T-helper 2 cell treated with Interferon-gamma antibody and Interleukin-4, amounts not matched to agents 100 ng/mL and 5 ng/mL, for 36 hours (primary cell): ENCODE data around the gene ZNF428. TPM values are rescaled to one million over a fixed set of nuclear protein-coding genes. Genes with fewer than 3 reads are reported as not detected.
"Not testable (repeated sequence)": the region's sequence is repeated elsewhere in the genome, so short reads cannot be mapped to it uniquely, and the experiment has no call there.

Source experiments
- intact Hi-C: fragments of 100-400 bp; cut with micrococcal nuclease; formaldehyde crosslinking; loops from one replicate; pipeline ENCODE4 v1.15.1; 2023
- total RNA-seq: library from RNA; stranded (reverse); gene quantifications from 2 replicates; pipeline ENCODE4 v1.2.3, GENCODE V29; 2022

ZNF428 gene
- 29.0 TPM in 2 replicates for total RNA-seq

GRCh38 chr19:43619262-43620060, at the start of gene ZNF428:
Gene ZNF428 (minus strand): TSS chr19:43619629. CDS start chr19:43614304, 5,325 bp downstream.
- intact Hi-C loops, result loop anchor here (1.0 to 2.0 kb wide), 4 partner anchors 19 to 49 kb away; partner anchors contain the start of genes CADM4, IRGQ, PINLYP and XRCC1

GRCh38 chr19:43668406-43669109, 49.1 kb upstream of the ZNF428 start:
- intact Hi-C loops, result loop anchor here (1.0 to 5.0 kb wide), 8 partner anchors 33 to 205 kb away; partner anchors contain the start of genes IRGQ, SMG9, ZNF428 and ZNF575

GRCh38 chr19:43667876-43668405, 48.5 kb upstream of the ZNF428 start:
- intact Hi-C loops, result loop anchor here (1.0 to 5.0 kb wide), 8 partner anchors 33 to 205 kb away; partner anchors contain the start of genes IRGQ, SMG9, ZNF428 and ZNF575

- intact Hi-C loops, result loop anchor here (5.0 kb wide), 1 partner anchor 100 kb away; no protein-coding TSS in a partner anchor
Observed at GRCh38 chr19:43667126-43667875, 47.9 kb upstream of the ZNF428 start.

GRCh38 chr19:43664018-43664417, 44.6 kb upstream of the ZNF428 start:
- intact Hi-C loops, result no loop called here

GRCh38 chr19:43662487-43662886, 43.1 kb upstream of the ZNF428 start:
- intact Hi-C loops, result no loop called here

- intact Hi-C loops, result no loop called here
Observed at GRCh38 chr19:43660971-43661360, 41.5 kb upstream of the ZNF428 start.

- intact Hi-C loops, result no loop called here
Observed at GRCh38 chr19:43660301-43660970, 41.0 kb upstream of the ZNF428 start.

- intact Hi-C loops, result no loop called here
Observed at GRCh38 chr19:43658494-43658893, 39.1 kb upstream of the ZNF428 start.

GRCh38 chr19:43658001-43658400, 38.6 kb upstream of the ZNF428 start:
- intact Hi-C loops, result no loop called here

- intact Hi-C loops, result no loop called here
Observed at GRCh38 chr19:43656436-43656835, 37.0 kb upstream of the ZNF428 start.

GRCh38 chr19:43652546-43652874, 33.1 kb upstream of the ZNF428 start:
- intact Hi-C loops, result no loop called here

- intact Hi-C loops, result no loop called here
Observed at GRCh38 chr19:43651758-43652545, 32.5 kb upstream of the ZNF428 start.

GRCh38 chr19:43650276-43650675, 30.8 kb upstream of the ZNF428 start:
- intact Hi-C loops, result not testable (repeated sequence)

- intact Hi-C loops, result no loop called here
Observed at GRCh38 chr19:43649514-43649913, 30.1 kb upstream of the ZNF428 start.

- intact Hi-C loops, result no loop called here
Observed at GRCh38 chr19:43648633-43649032, 29.2 kb upstream of the ZNF428 start.

- intact Hi-C loops, result no loop called here
Observed at GRCh38 chr19:43644181-43644580, 24.8 kb upstream of the ZNF428 start.

- intact Hi-C loops, result no loop called here
Observed at GRCh38 chr19:43643326-43643725, 23.9 kb upstream of the ZNF428 start.

- intact Hi-C loops, result no loop called here
Observed at GRCh38 chr19:43642531-43642930, 23.1 kb upstream of the ZNF428 start.

GRCh38 chr19:43641333-43641732, 21.9 kb upstream of the ZNF428 start:
- intact Hi-C loops, result no loop called here
